ENCODE data around the gene METTL14. TPM values are rescaled to one million over a fixed set of nuclear protein-coding genes. Genes with fewer than 3 reads are reported as not detected.

METTL14 gene
- total RNA-seq, 3 donors from 2014 or later = 33.6 to 53.6 (median 36.4) TPM

DNA sequence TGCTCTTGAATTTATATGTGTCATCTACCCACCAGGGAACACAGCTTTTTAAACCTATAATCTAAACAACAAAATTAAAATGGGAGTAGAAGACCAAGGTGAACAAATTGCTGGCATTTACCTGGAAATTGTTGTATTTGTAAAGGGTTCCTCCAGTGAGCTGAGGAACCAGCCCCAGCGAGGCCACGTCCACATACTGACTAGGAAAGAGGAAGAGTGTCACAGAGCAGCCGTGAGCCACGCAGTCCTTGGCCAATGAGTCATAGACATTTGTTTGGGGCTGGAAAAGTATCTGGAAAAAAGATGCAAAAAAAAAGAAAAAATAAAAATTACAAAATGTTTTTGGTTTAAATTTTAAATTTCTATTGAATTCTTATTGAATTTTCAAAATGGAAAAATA, 58.7 kb downstream of the METTL14 start:
- H3K4me1 ChIP-seq (ENCODE audit: low read depth) = no peaks in the 10 kb centered on the region
- no peaks in the 10 kb centered on the region for H3K9me3 ChIP-seq
- ATAC-seq (no peak), DNase-seq (no peak)
- intact Hi-C loops (cut with DNase I, micrococcal nuclease) = loop anchor here in 1 of 2 donors (10.0 kb wide), 1 partner anchor 231 kb away; no protein-coding TSS in a partner anchor
- TF ChIP-seq, protein P1, sequence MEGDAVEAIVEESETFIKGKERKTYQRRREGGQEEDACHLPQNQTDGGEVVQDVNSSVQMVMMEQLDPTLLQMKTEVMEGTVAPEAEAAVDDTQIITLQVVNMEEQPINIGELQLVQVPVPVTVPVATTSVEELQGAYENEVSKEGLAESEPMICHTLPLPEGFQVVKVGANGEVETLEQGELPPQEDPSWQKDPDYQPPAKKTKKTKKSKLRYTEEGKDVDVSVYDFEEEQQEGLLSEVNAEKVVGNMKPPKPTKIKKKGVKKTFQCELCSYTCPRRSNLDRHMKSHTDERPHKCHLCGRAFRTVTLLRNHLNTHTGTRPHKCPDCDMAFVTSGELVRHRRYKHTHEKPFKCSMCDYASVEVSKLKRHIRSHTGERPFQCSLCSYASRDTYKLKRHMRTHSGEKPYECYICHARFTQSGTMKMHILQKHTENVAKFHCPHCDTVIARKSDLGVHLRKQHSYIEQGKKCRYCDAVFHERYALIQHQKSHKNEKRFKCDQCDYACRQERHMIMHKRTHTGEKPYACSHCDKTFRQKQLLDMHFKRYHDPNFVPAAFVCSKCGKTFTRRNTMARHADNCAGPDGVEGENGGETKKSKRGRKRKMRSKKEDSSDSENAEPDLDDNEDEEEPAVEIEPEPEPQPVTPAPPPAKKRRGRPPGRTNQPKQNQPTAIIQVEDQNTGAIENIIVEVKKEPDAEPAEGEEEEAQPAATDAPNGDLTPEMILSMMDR (IDR thresholded peaks at IDR 0.05) = no peak
- no peak overlapping the region for H3K4me3 ChIP-seq
- H3K36me3 ChIP-seq (ENCODE audit: low read depth) = peaks cover 4% of the 10 kb centered on the region

- no peak for ATAC-seq
- Histone ChIP-seq H3K36me3 (ENCODE audit: low read depth) (no peaks in the 10 kb centered on the region), H3K4me1 (ENCODE audit: low read depth) (no peaks in the 10 kb centered on the region), H3K4me3 (no peak overlapping the region), H3K9me3 (no peaks in the 10 kb centered on the region)
- intact Hi-C loops (cut with DNase I, micrococcal nuclease) = loop anchor here in 1 of 2 donors (10.0 kb wide), 1 partner anchor 229 kb away; no protein-coding TSS in a partner anchor
- TF ChIP-seq, protein P1 (IDR thresholded peaks at IDR 0.05) = no peak
- no peak for DNase-seq
These were observed 60.2 kb downstream of the METTL14 start for GRCh38 chr4:118745357-118745756.

- TF ChIP-seq, protein P1 (IDR thresholded peaks at IDR 0.05) = no peak
- ATAC-seq (no peak), DNase-seq (no peak)
- no peak overlapping the region for H3K4me3 ChIP-seq
- H3K4me1 ChIP-seq (ENCODE audit: low read depth) = no peaks in the 10 kb centered on the region
- H3K36me3 ChIP-seq (ENCODE audit: low read depth) = no peaks in the 10 kb centered on the region
- intact Hi-C loops (cut with DNase I, micrococcal nuclease) = loop anchor here in 1 of 2 donors (10.0 kb wide), 1 partner anchor 228 kb away; no protein-coding TSS in a partner anchor
- H3K9me3 ChIP-seq = no peaks in the 10 kb centered on the region
These were observed 61.2 kb downstream of the METTL14 start for GRCh38 chr4:118746251-118746919.

DNA sequence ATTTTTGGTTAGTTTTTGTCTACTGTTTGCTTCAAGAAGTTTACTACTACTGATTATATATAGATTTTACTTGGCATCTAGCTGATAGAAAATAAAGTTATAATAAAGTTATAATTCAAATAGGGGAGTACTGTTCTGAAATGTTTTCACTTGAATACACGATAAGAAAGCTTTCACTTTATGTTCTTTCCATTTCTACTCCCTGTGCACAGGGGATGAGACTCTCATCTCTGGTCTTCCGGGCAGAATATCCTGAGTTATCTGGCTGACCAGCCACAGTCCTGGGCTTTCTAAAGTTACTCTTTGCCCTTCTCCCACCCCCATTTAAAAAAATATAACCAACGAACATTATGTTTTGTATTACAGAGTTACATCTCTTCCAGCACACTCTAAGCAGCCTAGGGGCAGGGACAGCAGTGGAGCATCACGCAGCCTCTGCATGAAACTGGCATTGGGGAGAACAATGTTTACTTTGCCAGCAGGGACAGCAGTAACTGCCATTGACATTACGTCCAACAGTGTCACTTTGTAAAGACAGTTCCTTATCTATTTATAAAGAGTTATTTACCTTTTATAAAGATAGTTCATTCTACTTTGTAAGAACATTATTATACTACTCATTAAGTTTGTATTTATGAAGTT, 64.3 kb downstream of the METTL14 start:
- TF ChIP-seq, protein P1 (IDR thresholded peaks at IDR 0.05) = no peak
- no peaks in the 10 kb centered on the region for H3K36me3 ChIP-seq (ENCODE audit: low read depth)
- DNase-seq = no peak
- intact Hi-C loops (cut with DNase I, micrococcal nuclease) = loop anchor here in 1 of 2 donors (10.0 kb wide), 1 partner anchor 225 kb away; no protein-coding TSS in a partner anchor
- no peaks in the 10 kb centered on the region for H3K4me1 ChIP-seq (ENCODE audit: low read depth)
- H3K9me3 ChIP-seq = no peaks in the 10 kb centered on the region
- no peak overlapping the region for H3K4me3 ChIP-seq
- no peak for ATAC-seq

- no peaks in the 10 kb centered on the region for H3K9me3 ChIP-seq
- ATAC-seq (no peak), DNase-seq (no peak)
- TF ChIP-seq, protein P1 (IDR thresholded peaks at IDR 0.05) = no peak
- H3K36me3 ChIP-seq (ENCODE audit: low read depth) = no peaks in the 10 kb centered on the region
- H3K4me3 ChIP-seq = no peak overlapping the region
- intact Hi-C loops (cut with DNase I, micrococcal nuclease) = no loop called here
- H3K4me1 ChIP-seq (ENCODE audit: low read depth) = no peaks in the 10 kb centered on the region
These were observed 66.6 kb downstream of the METTL14 start for GRCh38 chr4:118751629-118752323.

Data from mucosa of descending colon (tissue), 3 donors.